ENCODE measurements around the gene ERI3.

- TF ChIP-seq CTCF (IDR thresholded peaks at IDR 0.05; ENCODE audit: extremely low read depth in 1 of 2, insufficient read depth in 1 of 2, low read depth in 1 of 2, low read length in 2 of 2), result no peak
- TF ChIP-seq GATA2 (IDR thresholded peaks at IDR 0.05; ENCODE audit: insufficient read depth, insufficient read length, low read depth, low read length), result no peak
- TF ChIP-seq POLR2A (IDR thresholded peaks at IDR 0.05; ENCODE audit: low read depth, low read length), result no peak
- no peak for TF ChIP-seq MAX (IDR thresholded peaks at IDR 0.05; ENCODE audit: insufficient read depth, insufficient read length)
- TF ChIP-seq EZH2 (IDR thresholded peaks at IDR 0.05; ENCODE audit: borderline replicate concordance, low read depth, low read length, severe bottlenecking), result no peak
- TF ChIP-seq POLR2AphosphoS5 (IDR thresholded peaks at IDR 0.05; ENCODE audit: insufficient read depth, low read depth, low read length), result no peak
- TF ChIP-seq FOS (IDR thresholded peaks at IDR 0.05; ENCODE audit: borderline replicate concordance, insufficient read depth, low read length), result no peak
- TF ChIP-seq JUN (IDR thresholded peaks at IDR 0.05; ENCODE audit: borderline replicate concordance, insufficient read depth, insufficient read length, low read depth), result no peak
Observed at GRCh38 chr1:44390277-44390676, 35.2 kb upstream of the ERI3 start.

All from endothelial cell of umbilical vein (primary cell).